ENCODE measurements around the gene SNX1. TPM values are rescaled to one million over a fixed set of nuclear protein-coding genes. Genes with fewer than 3 reads are reported as not detected.
A peak's percentile ranks its signal among the peaks of the same experiment; 100 is the strongest.

Gene SNX1
- total and polyA plus RNA-seq, 2 of the 13 experiments (the other 11 are each of a cell fraction or from before 2014, with no cell fraction given), result 29.3 to 60.1 TPM

- TF ChIP-seq ZNF770 (CRISPR knock-in tag; IDR thresholded peaks at IDR 0.05), result no peak
- no peak for TF ChIP-seq ZNF75D (CRISPR knock-in tag; IDR thresholded peaks at IDR 0.05; ENCODE audit: borderline replicate concordance)
- TF ChIP-seq PRDM4 (CRISPR knock-in tag; IDR thresholded peaks at IDR 0.05; ENCODE audit: borderline replicate concordance), result no peak
- TF ChIP-seq ZNF451 (CRISPR knock-in tag; IDR thresholded peaks at IDR 0.05), result no peak
- TF ChIP-seq TEAD2 (CRISPR knock-in tag; IDR thresholded peaks at IDR 0.05), result no peak
- TF ChIP-seq MED1 (CRISPR knock-in tag; IDR thresholded peaks at IDR 0.05), result peak; percentile 90
- TF ChIP-seq ZNF850 (CRISPR knock-in tag; conservative IDR thresholded peaks at IDR 0.05), result no peak
- no peak; the same call in 1 of the 2 replicates for TF ChIP-seq PRDM15 (CRISPR knock-in tag; IDR thresholded peaks at IDR 0.05)
- TF ChIP-seq SP140L (CRISPR knock-in tag; IDR thresholded peaks at IDR 0.05; ENCODE audit: borderline replicate concordance), result no peak
- no peak for TF ChIP-seq MYC (CRISPR knock-in tag; IDR thresholded peaks at IDR 0.05; ENCODE audit: borderline replicate concordance)
- TF ChIP-seq ZNF256 (CRISPR knock-in tag; conservative IDR thresholded peaks at IDR 0.05), result no peak
- TF ChIP-seq PHF8 (CRISPR knock-in tag; IDR thresholded peaks at IDR 0.05), result no peak
- TF ChIP-seq IKZF5 (CRISPR knock-in tag; IDR thresholded peaks at IDR 0.05), result peak; percentile 94
- no peak for TF ChIP-seq PBX3 (CRISPR knock-in tag; IDR thresholded peaks at IDR 0.05; ENCODE audit: borderline replicate concordance)
- TF ChIP-seq KDM4B (CRISPR knock-in tag; IDR thresholded peaks at IDR 0.05), result 0 out of 2 replicates have a peak, but pooled peaks have one; percentile 63
- TF ChIP-seq ZBTB26 (CRISPR knock-in tag; IDR thresholded peaks at IDR 0.05; ENCODE audit: borderline replicate concordance), result no peak
- TF ChIP-seq MIER3 (CRISPR knock-in tag; IDR thresholded peaks at IDR 0.05; ENCODE audit: borderline replicate concordance), result peak; percentile 96
- TF ChIP-seq SOX5 (CRISPR knock-in tag; IDR thresholded peaks at IDR 0.05; ENCODE audit: borderline replicate concordance), result peak; percentile 99
- no peak for TF ChIP-seq ZSCAN25 (CRISPR knock-in tag; IDR thresholded peaks at IDR 0.05)
These were observed 23.0 kb upstream of the SNX1 start (continued) for GRCh38 chr15:64072812-64073211.

All from HepG2 (cell line).